Measurements from ENCODE around the gene ENAH. TPM values are rescaled to one million over a fixed set of nuclear protein-coding genes. Genes with fewer than 3 reads are reported as not detected.

The ENAH gene
- total RNA-seq, 2 donors from 2014 or later, result 29.7 to 43.3 TPM

DNA sequence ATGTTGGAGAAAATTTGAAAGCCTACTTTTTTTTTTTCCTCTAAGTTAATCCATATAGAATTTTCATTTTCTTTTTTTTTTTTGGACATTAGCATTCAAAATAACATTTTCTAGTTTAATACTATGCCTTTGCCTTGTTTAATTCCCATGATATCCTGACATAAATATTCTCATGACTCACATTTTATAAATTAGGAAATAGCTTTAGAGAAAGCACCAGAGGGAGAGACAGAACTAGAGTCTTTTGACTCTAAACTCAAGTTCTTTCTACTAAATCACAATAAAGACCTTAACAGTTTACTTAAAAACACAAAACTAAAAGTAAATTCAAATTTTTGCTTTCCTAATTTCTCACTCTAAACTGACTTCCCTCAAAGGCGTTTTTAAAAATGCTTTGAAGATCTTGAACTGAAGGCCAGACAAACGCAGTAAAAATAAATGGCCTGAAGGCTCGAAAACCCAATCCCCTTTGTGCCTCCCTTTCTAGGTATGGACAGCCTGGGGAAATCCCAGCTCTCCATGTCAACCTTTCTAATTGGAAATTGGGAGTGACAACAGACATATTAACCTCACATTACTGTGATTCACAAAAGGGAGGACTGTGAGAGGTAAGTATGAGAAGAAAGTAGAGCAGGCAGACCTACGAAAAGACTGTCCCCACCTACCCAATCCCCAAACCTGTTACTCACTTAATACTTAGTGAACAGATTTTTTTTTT lies 104.6 kb downstream of the ENAH start:
- ATAC-seq, result no peak
- intact Hi-C loops (cut with DNase I, micrococcal nuclease), result loop anchor here in 1 of 2 donors (10.0 kb wide), 1 partner anchor 227 kb away; the partner anchor contains the start of gene SRP9

GRCh38 chr1:225545649-225546048 lies 107.3 kb downstream of the ENAH start:
- intact Hi-C loops (cut with DNase I, micrococcal nuclease), result loop anchor here in 1 of 2 donors (10.0 kb wide), 1 partner anchor 229 kb away; the partner anchor contains the start of gene SRP9
- no peak for ATAC-seq
- DNase-seq, result no peak

More for the DNA sequence above, 104.6 kb downstream of the ENAH start:
- no peak for DNase-seq

- DNase-seq, result no peak
- ATAC-seq, result no peak
- intact Hi-C loops (cut with DNase I, micrococcal nuclease), result loop anchor here in 1 of 2 donors (10.0 kb wide), 1 partner anchor 230 kb away; the partner anchor contains the start of gene SRP9
Measured at GRCh38 chr1:225544924-225545323, 108.0 kb downstream of the ENAH start.

GRCh38 chr1:225544263-225544662 lies 108.7 kb downstream of the ENAH start:
- DNase-seq (no peak), ATAC-seq (peak; percentile 85)
- intact Hi-C loops (cut with DNase I, micrococcal nuclease), result loop anchor here in 1 of 2 donors (10.0 kb wide), 1 partner anchor 231 kb away; the partner anchor contains the start of gene SRP9

- no peak for ATAC-seq
- no peak for DNase-seq
- intact Hi-C loops (cut with DNase I, micrococcal nuclease), result loop anchor here in 1 of 2 donors (10.0 kb wide), 1 partner anchor 231 kb away; the partner anchor contains the start of gene SRP9
Measured at GRCh38 chr1:225543350-225543749, 109.6 kb downstream of the ENAH start.

DNA sequence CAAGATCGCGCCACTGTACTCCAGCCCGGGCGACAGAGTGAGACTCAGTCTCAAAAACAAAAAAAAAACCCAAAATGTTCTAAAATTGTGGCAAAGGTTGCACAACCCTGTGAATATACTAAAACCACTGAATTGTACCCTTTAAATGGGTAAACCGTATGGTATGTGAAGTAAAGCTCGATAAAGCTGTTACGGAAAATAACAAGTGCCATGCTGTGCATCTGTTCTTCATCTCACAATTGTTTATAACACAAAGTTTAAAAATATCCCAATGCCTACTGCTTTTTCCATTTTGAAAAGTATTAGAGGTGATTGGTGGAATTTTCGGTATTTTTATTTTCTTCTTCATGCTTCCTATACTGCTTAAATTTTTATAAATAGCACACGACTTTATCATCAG lies 111.5 kb downstream of the ENAH start:
- DNase-seq, result no peak
- ATAC-seq, result no peak
- intact Hi-C loops (cut with DNase I, micrococcal nuclease), result loop anchor here in 1 of 2 donors (10.0 kb wide), 1 partner anchor 233 kb away; the partner anchor contains the start of gene SRP9

GRCh38 chr1:225539575-225539974 lies 113.3 kb downstream of the ENAH start:
- intact Hi-C loops (cut with DNase I, micrococcal nuclease), result no loop called here
- ATAC-seq (no peak), DNase-seq (no peak)

DNA sequence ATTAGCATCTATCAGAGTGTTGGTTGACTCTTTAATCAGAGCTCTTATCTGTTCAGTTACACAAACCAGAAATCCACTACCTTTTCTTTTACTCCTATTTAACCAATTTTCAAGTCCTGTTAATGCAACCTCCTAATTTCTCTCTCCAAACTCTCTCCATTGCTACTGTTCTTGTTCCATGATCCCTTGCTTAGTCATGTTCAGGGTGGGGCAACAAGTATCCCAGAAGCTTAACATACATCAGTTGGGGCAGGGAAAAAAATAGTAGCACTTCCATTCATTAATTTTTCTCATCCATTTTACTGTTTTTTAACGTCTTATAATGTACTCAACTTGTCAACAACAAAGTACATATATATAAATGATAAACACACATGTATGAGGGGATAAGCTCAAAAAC lies 113.9 kb downstream of the ENAH start:
- DNase-seq (no peak), ATAC-seq (no peak)
- intact Hi-C loops (cut with DNase I, micrococcal nuclease), result no loop called here

- DNase-seq, result no peak
- ATAC-seq, result no peak
- intact Hi-C loops (cut with DNase I, micrococcal nuclease), result no loop called here
Measured at GRCh38 chr1:225537554-225538251, 115.2 kb downstream of the ENAH start.

DNA sequence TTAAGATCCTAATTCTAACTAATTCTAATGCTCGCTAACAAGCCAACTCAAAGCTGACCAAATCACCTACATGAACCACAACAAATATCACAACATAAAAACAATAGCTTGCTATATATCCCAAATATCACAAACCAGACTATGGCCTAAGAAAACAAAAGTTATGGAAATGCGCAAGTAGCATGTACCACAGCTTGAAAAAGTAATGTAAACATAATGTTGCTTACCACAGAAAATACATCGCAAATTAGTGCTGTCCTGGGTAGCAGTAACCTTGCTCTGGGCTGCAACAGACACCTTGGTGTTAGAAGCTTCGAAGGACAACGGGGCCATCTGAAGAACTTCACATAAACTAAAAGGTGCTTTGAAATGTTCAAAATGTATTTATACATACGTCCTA lies 117.6 kb downstream of the ENAH start:
- ATAC-seq, result no peak
- intact Hi-C loops (cut with DNase I, micrococcal nuclease), result no loop called here
- no peak for DNase-seq

GRCh38 chr1:225534772-225535171 lies 118.2 kb downstream of the ENAH start:
- DNase-seq (no peak), ATAC-seq (no peak)
- intact Hi-C loops (cut with DNase I, micrococcal nuclease), result no loop called here

GRCh38 chr1:225534135-225534534 lies 118.8 kb downstream of the ENAH start:
- DNase-seq, result no peak
- ATAC-seq, result no peak
- intact Hi-C loops (cut with DNase I, micrococcal nuclease), result no loop called here

- no peak for DNase-seq
- peak; percentile 85 for ATAC-seq
- intact Hi-C loops (cut with DNase I, micrococcal nuclease), result no loop called here
Measured at GRCh38 chr1:225533238-225533637, 119.7 kb downstream of the ENAH start.

DNA sequence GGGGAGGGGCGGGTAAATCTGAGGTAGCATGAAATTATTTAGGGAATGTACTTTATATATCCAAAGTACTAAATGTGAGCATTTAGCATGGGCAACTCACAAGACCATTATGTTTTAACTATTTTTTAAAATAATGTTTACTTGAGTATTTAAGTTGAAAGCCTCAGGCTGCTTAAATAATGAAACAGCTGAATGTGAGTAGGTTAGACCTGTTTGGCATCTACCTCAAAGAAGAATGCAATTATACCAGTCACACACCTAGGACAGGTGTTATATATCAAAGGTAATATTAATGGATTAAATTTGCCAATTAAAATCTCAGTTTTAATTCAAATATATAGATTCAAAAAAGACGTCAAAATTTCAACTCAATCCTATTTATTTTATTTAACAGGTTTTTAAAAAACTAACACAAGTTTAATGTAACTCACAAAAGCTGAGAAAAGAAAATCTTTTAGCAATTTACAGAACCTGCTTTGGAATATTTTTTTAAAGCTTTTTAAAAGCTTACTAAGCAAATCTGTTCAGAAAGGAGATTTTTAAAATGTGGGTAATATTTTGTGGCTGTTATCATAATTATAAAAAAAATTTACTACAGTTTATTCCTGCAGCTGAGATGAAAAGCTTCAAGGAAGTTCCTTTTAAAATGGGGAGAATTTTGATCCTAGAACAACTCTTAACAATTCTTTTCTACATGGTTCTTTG lies 120.5 kb downstream of the ENAH start:
- ATAC-seq (no peak), DNase-seq (no peak)
- intact Hi-C loops (cut with DNase I, micrococcal nuclease), result no loop called here

DNA sequence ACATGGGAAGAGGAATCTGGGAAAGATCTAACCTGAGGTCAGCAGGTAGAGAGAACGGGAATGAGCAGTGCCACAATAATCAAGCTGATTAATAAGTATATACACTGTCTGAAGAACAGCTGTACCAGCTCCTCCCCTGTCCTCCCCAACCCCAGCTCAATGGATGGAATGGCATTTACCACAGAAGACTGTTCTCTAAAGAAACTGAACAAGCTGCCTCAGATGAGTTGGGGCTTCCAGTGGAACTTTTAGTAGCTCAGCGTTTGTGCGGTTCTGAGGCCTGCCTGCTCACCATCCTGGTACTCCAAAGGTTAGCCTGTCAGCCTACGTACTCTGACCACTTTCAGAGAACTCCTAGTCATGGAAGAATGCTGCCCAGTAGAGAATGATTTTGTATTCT lies 123.2 kb downstream of the ENAH start:
- intact Hi-C loops (cut with DNase I, micrococcal nuclease), result no loop called here
- ATAC-seq (no peak), DNase-seq (no peak)

DNA sequence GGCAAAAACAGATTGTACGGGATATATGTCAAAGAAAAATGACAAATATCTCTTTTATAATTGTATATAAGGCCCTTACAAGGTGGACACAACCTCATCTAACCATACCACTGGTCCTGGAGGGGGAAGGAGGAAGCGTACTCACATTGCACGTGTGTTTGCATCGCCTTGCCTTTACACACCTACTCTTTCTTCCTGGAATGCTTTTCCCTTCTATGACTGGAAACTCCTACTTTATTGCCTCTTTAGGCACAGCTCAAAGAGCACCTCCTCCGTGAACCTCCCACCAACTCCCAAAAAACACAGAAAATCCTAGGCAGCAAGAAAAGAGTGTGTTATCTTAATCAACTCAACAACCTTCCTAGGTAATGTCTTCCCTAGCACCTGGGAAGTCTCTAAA lies 125.3 kb downstream of the ENAH start:
- ATAC-seq, result peak; percentile 89
- peak; percentile 13 to 61 for DNase-seq
- intact Hi-C loops (cut with DNase I, micrococcal nuclease), result no loop called here

- DNase-seq (no peak), ATAC-seq (no peak)
- intact Hi-C loops (cut with DNase I, micrococcal nuclease), result no loop called here
Measured at GRCh38 chr1:225526878-225527277, 126.0 kb downstream of the ENAH start.

DNA sequence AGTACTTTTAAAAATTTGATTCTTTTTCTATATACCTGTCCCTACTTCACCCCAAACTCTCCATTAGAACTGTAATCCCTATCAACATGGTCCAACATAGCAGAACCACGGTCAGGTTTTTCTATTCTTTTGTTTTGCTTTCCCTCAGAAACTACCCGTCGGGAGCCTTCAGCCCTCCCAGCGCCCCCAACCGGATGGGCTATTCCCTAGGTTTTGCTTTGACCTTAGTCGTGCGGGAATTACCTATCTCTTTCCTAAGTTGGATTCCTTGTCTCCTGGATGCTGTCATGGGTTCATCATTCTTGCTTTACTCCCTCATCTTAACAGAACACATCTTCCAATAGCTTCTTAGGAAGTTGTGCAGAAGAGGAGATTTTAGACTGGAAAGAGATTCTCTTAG lies 127.5 kb downstream of the ENAH start:
- intact Hi-C loops (cut with DNase I, micrococcal nuclease), result no loop called here
- DNase-seq, result no peak
- no peak for ATAC-seq

DNA sequence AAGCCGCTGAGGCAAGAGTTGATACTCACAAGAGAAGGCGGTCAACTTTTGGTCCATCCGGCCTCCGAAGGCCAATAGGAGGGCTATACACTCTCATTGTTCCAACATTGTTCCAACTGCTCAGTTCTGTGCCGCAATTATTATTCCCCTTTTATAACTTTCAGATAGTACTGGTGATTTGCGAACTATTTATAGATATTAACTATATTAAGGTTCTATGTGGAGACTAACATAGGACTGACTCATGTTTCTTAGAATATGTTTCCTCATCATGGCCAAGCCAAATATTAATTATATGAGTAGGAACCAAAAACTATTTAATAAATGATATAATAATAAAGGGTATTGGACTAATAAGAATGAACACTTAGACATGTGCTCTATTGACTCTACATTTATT lies 128.4 kb downstream of the ENAH start:
- DNase-seq (no peak), ATAC-seq (no peak)
- intact Hi-C loops (cut with DNase I, micrococcal nuclease), result no loop called here

Measured in left colon (tissue), 2 donors.